Karpas-422 (cell line): ENCODE data around the gene RAB31. TPM values are rescaled to one million over a fixed set of nuclear protein-coding genes. Genes with fewer than 3 reads are reported as not detected.

Source experiments
- DNase-seq: peaks from one replicate; pipeline ENCODE4 v3.0.0-alpha.2; 2015
- H2AFZ ChIP-seq: fragments of 200-600 bp; sonication (generic); 2 replicates; pipeline ENCODE4 v1.6.1; 2014; ENCODE audit warnings: antibody characterized with exemption, low read length, mixed read lengths
- H3K27ac ChIP-seq: fragments of 200-600 bp; sonication (generic); 2 replicates; pipeline ENCODE4 v1.5.1; 2014; ENCODE audit warnings: mild to moderate bottlenecking, low read length, moderate library complexity
- H3K27me3 ChIP-seq: fragments of 200-600 bp; sonication (generic); 2 replicates; pipeline ENCODE4 v1.6.1; 2014; ENCODE audit warnings: low read length, mixed read lengths
- H3K36me3 ChIP-seq: fragments of 200-600 bp; sonication (generic); 2 replicates; pipeline ENCODE4 v1.6.1; 2014; ENCODE audit warnings: low read length, mixed read lengths; ENCODE audit not compliant: insufficient read depth
- H3K4me1 ChIP-seq: fragments of 200-600 bp; sonication (generic); 2 replicates; pipeline ENCODE4 v1.6.1; 2014; ENCODE audit warnings: mild to moderate bottlenecking, low read length, mixed read lengths
- H3K4me2 ChIP-seq: fragments of 200-600 bp; sonication (generic); 2 replicates; pipeline ENCODE4 v1.6.1; 2014; ENCODE audit warnings: low read length, low read depth, mild to moderate bottlenecking; ENCODE audit not compliant: poor library complexity, severe bottlenecking
- H3K4me3 ChIP-seq: fragments of 200-600 bp; sonication (generic); 2 replicates; pipeline ENCODE4 v1.5.1; 2014; ENCODE audit warnings: mild to moderate bottlenecking, antibody characterized with exemption, low read length, mixed read lengths
- H3K79me2 ChIP-seq: fragments of 200-600 bp; sonication (generic); 2 replicates; pipeline ENCODE4 v1.6.1; 2014; ENCODE audit warnings: mild to moderate bottlenecking, low read length, mixed read lengths
- H3K9ac ChIP-seq: fragments of 200-600 bp; sonication (generic); 2 replicates; pipeline ENCODE4 v1.6.0; 2014; ENCODE audit warnings: low read length
- H3K9me2 ChIP-seq: fragments of 200-600 bp; sonication (generic), shearing (Covaris generic); replicated peaks from 2 replicates; pipeline ENCODE4 v1.6.0; 2014; ENCODE audit warnings: mild to moderate bottlenecking, low read length, moderate library complexity; ENCODE audit not compliant: insufficient read depth
- H3K9me3 ChIP-seq: fragments of 300-700, 200-600 bp; sonication (generic); 2 replicates; pipeline ENCODE4 v1.6.1; 2014; ENCODE audit warnings: low read length, mixed read lengths
- H4K20me1 ChIP-seq: fragments of 200-600 bp; sonication (generic); 2 replicates; pipeline ENCODE4 v1.6.1; 2014; ENCODE audit warnings: mild to moderate bottlenecking, antibody characterized with exemption, low read length, low read depth; ENCODE audit not compliant: insufficient read depth
- total RNA-seq: library from RNA; depleted of rRNA; stranded (reverse); fragments of >200 nt; shearing (Covaris generic); gene quantifications from 2 replicates; pipeline ENCODE4 v1.2.3, GENCODE V29; 2014; ENCODE audit warnings: low replicate concordance

Gene RAB31
- total RNA-seq, 1 experiment from 2014 or later: not detected

DNA sequence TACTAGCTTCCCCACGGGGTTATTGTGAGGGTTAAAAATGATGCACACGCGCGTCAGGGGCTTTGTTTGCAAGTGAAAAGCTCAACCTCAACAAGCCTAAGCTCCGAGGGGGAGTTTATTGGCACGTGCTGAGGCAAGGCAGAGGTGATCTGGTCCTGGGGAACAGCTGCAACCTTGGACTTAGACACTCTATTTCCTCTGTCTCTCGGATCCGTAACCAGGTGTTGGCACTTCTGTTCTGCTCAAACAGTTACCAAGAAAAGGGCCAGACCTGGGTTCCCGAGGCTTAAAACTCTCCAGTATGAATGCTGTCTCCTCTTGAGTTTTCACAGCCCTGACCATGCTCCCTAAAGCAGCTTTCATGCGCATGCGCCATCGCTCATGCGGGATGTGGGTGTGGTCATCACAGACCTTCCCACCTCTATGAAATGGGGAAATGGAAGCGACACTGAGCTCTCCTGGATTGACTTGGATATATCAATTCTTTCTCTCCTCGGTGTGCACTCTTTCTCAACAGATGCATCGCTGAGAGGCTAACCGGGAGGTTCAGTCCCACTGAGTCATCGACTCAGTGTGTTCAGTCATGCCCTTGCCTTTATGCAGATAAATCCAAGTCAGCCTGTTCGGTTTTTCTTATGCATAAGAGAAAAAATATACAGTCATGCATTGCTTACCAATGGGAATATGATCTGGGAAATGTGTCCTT is 19.9 kb upstream of the RAB31 start:
- Histone ChIP-seq H3K9me3 (no peaks in the 10 kb centered on the region), H2AFZ (no peak overlapping the region), H3K4me1 (no peaks in the 10 kb centered on the region), H3K79me2 (no peaks in the 10 kb centered on the region), H4K20me1 (no peaks in the 10 kb centered on the region), H3K4me2 (no peak overlapping the region), H3K4me3 (no peak overlapping the region), H3K36me3 (no peaks in the 10 kb centered on the region), H3K9me2 (no peaks in the 10 kb centered on the region), H3K27ac (no peak overlapping the region), H3K9ac (no peak overlapping the region), H3K27me3 (no peaks in the 10 kb centered on the region)
- DNase-seq: no peak

DNA sequence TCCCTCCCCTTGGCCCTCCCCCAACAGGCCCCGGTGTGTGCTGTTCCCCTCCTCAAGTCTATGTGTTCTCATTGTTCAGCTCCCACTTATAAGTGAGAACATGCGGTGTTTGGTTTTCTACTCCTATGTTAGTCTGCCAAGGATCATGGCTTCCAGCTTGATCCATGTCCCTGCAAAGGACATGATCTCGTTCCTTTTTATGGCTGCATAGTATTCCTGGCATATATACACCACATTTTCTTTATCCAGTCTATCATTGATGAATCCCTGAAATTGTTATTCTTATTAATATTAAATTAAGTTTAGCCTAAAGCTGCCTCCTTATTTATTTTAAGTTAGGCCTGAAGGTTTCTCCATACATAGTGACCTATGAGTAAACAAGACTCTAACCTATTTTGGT is 18.8 kb upstream of the RAB31 start:
- no peaks in the 10 kb centered on the region for H3K36me3 ChIP-seq
- H2AFZ ChIP-seq: no peak overlapping the region
- H3K4me3 ChIP-seq: no peak overlapping the region
- H3K4me1 ChIP-seq: no peaks in the 10 kb centered on the region
- DNase-seq: no peak
- no peak overlapping the region for H3K4me2 ChIP-seq
- no peaks in the 10 kb centered on the region for H3K9me3 ChIP-seq
- H3K27ac ChIP-seq: no peak overlapping the region
- no peaks in the 10 kb centered on the region for H3K9me2 ChIP-seq
- no peaks in the 10 kb centered on the region for H3K27me3 ChIP-seq
- no peaks in the 10 kb centered on the region for H4K20me1 ChIP-seq
- no peak overlapping the region for H3K9ac ChIP-seq
- H3K79me2 ChIP-seq: no peaks in the 10 kb centered on the region

DNA sequence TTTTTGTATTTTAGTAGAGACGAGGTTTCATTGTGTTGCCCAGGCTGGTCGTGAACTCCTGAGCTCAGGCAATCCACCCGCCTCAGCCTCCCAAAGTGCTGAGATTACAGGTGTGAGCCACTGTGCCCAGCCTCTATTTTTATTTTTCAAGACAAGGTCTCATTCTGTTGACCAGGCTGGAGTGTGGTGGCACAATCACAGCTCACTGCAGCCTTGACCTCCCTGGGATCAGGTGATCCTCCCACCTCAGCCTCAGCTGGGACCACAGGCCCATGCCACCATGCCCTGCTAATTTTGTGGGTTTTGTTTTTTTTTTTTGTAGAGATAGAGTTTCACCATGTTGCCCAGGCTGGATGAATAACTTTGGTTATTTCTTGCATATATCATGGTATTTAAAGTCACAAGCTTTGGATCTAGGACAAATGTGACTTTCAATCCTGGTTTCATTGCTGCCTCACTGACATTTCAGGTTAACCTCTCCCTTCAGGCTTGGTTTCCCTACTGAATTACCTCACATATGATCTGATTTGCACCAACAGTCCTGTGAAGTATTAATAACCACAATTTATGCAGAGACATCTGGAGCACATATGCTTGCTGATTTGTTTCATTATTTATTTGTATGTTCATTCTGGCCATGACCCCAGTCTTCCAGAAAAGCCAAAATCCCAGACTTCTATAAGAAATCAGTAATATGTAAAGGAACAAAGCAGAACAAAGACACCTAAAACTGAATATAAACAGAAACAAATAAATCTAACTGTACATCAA is 17.5 kb upstream of the RAB31 start:
- H2AFZ ChIP-seq: no peak overlapping the region
- H4K20me1 ChIP-seq: no peaks in the 10 kb centered on the region
- no peaks in the 10 kb centered on the region for H3K27me3 ChIP-seq
- no peaks in the 10 kb centered on the region for H3K9me2 ChIP-seq
- H3K9ac ChIP-seq: no peak overlapping the region
- no peak for DNase-seq
- no peak overlapping the region for H3K27ac ChIP-seq
- no peaks in the 10 kb centered on the region for H3K79me2 ChIP-seq
- no peaks in the 10 kb centered on the region for H3K36me3 ChIP-seq
- no peaks in the 10 kb centered on the region for H3K9me3 ChIP-seq
- no peaks in the 10 kb centered on the region for H3K4me1 ChIP-seq
- H3K4me3 ChIP-seq: no peak overlapping the region
- H3K4me2 ChIP-seq: no peak overlapping the region

DNA sequence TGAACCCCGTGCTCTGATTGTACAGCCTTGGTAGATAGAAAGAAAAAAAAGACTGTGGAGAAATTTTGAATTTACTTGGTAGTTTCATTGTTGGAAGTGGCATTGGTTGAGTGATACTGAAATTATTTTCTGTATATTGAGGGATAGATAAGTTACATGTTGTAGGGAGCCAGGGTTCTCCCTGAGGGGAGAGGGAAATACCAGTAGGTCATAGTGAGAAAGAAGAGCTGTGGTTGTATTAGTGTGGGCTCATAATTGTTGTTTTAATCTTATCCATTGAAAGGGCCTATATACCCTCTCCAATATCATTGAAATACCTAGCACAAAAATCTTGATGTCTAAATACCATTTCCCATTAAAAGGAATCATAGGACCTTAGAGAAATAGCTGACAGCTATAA is 16.9 kb upstream of the RAB31 start:
- Histone ChIP-seq H4K20me1 (no peaks in the 10 kb centered on the region), H3K36me3 (no peaks in the 10 kb centered on the region), H3K9me2 (no peaks in the 10 kb centered on the region), H3K4me2 (no peak overlapping the region), H3K27me3 (no peaks in the 10 kb centered on the region), H3K9ac (no peak overlapping the region), H3K4me1 (no peaks in the 10 kb centered on the region), H3K9me3 (no peaks in the 10 kb centered on the region), H3K4me3 (no peak overlapping the region), H2AFZ (no peak overlapping the region), H3K79me2 (no peaks in the 10 kb centered on the region), H3K27ac (no peak overlapping the region)
- DNase-seq: no peak

DNA sequence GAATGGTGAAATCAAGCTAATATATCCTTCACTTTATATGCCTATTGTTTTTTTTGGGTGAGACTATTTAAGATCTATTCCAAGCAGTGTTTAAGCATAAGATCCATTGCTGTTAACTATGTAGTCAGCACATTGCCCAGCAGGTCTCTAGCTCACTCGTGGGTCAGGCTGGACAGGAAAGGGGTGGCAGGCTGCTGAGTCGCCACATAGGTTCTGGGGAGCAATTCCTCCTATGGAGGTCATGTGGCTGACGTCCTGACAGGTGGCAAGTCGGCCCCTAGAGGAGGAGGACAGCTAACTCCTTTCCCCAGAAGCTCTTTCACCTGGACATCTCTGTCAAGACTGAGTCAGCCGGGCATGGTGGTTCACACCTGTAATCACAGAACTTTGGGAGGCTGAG is 13.9 kb upstream of the RAB31 start:
- DNase-seq: no peak

DNA sequence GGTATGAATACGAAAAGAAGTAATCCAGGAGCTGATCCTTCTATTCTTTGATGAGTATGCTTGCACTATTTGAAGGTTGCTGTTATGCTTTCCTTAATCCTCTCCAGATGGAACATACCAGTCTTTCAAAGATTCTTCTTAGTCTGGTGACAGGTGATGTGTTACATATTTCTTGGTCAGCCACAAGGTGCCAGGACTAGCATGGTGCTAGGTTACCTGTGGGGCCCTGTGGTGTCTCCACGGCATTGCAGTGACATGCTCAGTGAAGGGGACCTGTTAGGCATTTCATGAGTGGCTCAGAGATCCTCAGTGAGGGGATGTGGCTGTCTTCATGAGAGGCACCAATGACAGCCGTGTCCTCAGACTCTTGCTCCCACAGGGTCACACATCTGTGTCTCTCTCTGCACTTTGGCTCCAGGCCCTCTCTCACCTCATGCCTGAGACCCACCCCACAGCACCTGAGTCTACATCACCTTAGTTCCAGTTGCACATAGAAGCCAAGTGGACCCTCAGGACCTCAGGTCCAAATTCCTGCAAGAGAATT is 13.1 kb upstream of the RAB31 start:
- Histone ChIP-seq H4K20me1 (no peaks in the 10 kb centered on the region), H2AFZ (no peak overlapping the region), H3K27me3 (no peaks in the 10 kb centered on the region), H3K4me2 (no peak overlapping the region), H3K36me3 (no peaks in the 10 kb centered on the region), H3K79me2 (no peaks in the 10 kb centered on the region), H3K4me1 (no peaks in the 10 kb centered on the region), H3K27ac (no peak overlapping the region), H3K4me3 (no peak overlapping the region), H3K9me2 (no peaks in the 10 kb centered on the region), H3K9me3 (no peaks in the 10 kb centered on the region), H3K9ac (no peak overlapping the region)
- DNase-seq: no peak

More for the DNA sequence above, 13.9 kb upstream of the RAB31 start:
- Histone ChIP-seq H3K36me3 (no peaks in the 10 kb centered on the region), H4K20me1 (no peaks in the 10 kb centered on the region), H3K4me1 (no peaks in the 10 kb centered on the region), H3K27ac (no peak overlapping the region), H3K4me3 (no peak overlapping the region), H2AFZ (no peak overlapping the region), H3K79me2 (no peaks in the 10 kb centered on the region), H3K9ac (no peak overlapping the region), H3K4me2 (no peak overlapping the region), H3K9me2 (no peaks in the 10 kb centered on the region), H3K27me3 (no peaks in the 10 kb centered on the region), H3K9me3 (no peaks in the 10 kb centered on the region)

DNA sequence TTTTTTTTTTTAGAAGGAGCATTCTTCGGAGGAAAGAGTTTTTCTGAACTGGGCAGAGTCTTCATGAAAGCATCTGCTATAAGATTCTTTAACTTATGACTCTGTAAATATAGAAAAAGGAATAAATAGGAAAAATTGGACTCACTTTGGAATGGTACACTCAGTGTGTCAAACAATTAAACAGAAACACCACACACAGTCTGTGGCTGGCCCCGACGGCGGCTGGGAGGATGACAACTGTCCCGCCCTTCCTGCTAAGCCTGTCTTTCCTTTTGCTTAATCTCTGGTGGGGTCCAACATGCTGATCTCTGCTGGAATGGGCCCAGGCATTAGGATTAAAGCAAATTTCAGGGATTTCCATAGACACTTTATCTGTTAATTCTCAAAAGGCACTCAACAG is 12.5 kb upstream of the RAB31 start:
- no peaks in the 10 kb centered on the region for H3K27me3 ChIP-seq
- H3K27ac ChIP-seq: no peak overlapping the region
- H3K9me2 ChIP-seq: no peaks in the 10 kb centered on the region
- H4K20me1 ChIP-seq: no peaks in the 10 kb centered on the region
- H3K9me3 ChIP-seq: no peaks in the 10 kb centered on the region
- H2AFZ ChIP-seq: no peak overlapping the region
- no peaks in the 10 kb centered on the region for H3K4me1 ChIP-seq
- H3K36me3 ChIP-seq: no peaks in the 10 kb centered on the region
- H3K4me3 ChIP-seq: no peak overlapping the region
- no peaks in the 10 kb centered on the region for H3K79me2 ChIP-seq
- H3K9ac ChIP-seq: no peak overlapping the region
- no peak overlapping the region for H3K4me2 ChIP-seq
- no peak for DNase-seq

DNA sequence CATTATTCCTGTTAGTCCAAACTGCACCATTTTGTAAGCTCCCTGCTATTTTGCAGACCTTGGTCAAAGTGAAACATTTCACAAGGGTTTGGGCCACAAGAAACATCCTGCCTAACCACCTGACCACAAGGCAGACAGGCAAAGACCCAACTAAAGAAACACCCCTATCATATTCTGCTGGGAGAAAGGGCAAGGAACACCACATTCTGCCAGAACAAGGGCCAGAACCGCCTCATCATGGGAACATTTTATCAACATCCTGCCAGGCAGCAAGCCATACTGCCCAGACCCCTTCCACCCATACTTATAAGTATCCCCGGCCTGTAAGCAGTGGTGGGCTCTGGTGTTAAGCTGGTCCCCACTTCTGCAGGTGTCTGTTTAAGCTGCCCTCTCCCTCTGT is 12.0 kb upstream of the RAB31 start:
- Histone ChIP-seq H3K79me2 (no peaks in the 10 kb centered on the region), H3K9me2 (no peaks in the 10 kb centered on the region), H3K27ac (no peak overlapping the region), H4K20me1 (no peaks in the 10 kb centered on the region), H3K9ac (no peak overlapping the region), H3K36me3 (no peaks in the 10 kb centered on the region), H3K4me1 (no peaks in the 10 kb centered on the region), H3K4me3 (no peak overlapping the region), H3K9me3 (no peaks in the 10 kb centered on the region), H2AFZ (no peak overlapping the region), H3K27me3 (no peaks in the 10 kb centered on the region), H3K4me2 (no peak overlapping the region)
- DNase-seq: no peak
